H1 (cell line): ENCODE measurements around the gene STX7. TPM values are rescaled to one million over a fixed set of nuclear protein-coding genes. Genes with fewer than 3 reads are reported as not detected.

Experiments
- BRCA1 ChIP-seq: IDR thresholded peaks from 2 replicates; pipeline ENCODE4 v1.6.1; 2012; ENCODE audit warnings: low read depth, low read length, improper control_type of control experiment
- CTCF ChIP-seq, 3 experiments: IDR thresholded peaks; 1 replicate in 2 of 3; 2 replicates in 1 of 3; pipeline versions ENCODE4 v1.5.1 to v1.6.1; 2011; ENCODE audit warnings: low read length in 3 of 3, mild to moderate bottlenecking in 3 of 3, inconsistent platforms in 2 of 3, low read depth in 1 of 3, moderate library complexity in 1 of 3; ENCODE audit not compliant: insufficient read depth in 1 of 3; ENCODE audit errors: control extremely low read depth in 1 of 3
- E2F6 ChIP-seq: IDR thresholded peaks from 2 replicates; pipeline ENCODE4 v1.6.1; 2012; ENCODE audit warnings: inconsistent platforms
- HDAC2 ChIP-seq, 2 experiments: fragments of 300-600 bp in 1 of 2; sonication (generic) in 1 of 2; IDR thresholded peaks; 2 replicates each; pipeline ENCODE4 v1.6.1; 2011 to 2012; ENCODE audit warnings: low read depth in 2 of 2, low read length in 2 of 2, mild to moderate bottlenecking in 2 of 2, moderate library complexity in 2 of 2, borderline replicate concordance in 1 of 2, inconsistent platforms in 1 of 2
- HDAC6 ChIP-seq: IDR thresholded peaks from one replicate; pipeline ENCODE4 v1.7.1; 2012; ENCODE audit warnings: low read depth, mild to moderate bottlenecking, inconsistent platforms, low read length, moderate library complexity
- YY1 ChIP-seq: IDR thresholded peaks from 2 replicates; pipeline ENCODE4 v1.6.1; 2011; ENCODE audit warnings: low read depth, mild to moderate bottlenecking, low read length
- polyA plus RNA-seq, 7 experiments: library from polyadenylated mRNA; depleted of rRNA in 3 of 7; stranded (reverse) in 5 of 7; unstranded in 2 of 7; fragments of >200 nt in 5 of 7; fragments of 200-250 nt in 2 of 7; gene quantifications; 1 replicate in 5 of 7; 2 replicates in 1 of 7; 4 replicates in 1 of 7; pipeline versions ENCODE4 v1.2.1 to v1.2.3, GENCODE V29; 2011 to 2013; ENCODE audit warnings: missing spikeins in 2 of 7, mixed read lengths in 2 of 7
- total RNA-seq: library from RNA; stranded (reverse); fragmentation: NEBNext Ultra II Directional; extraction: Animal tissue kit (Norgen Biotek cat#: 25700); gene quantifications from 2 replicates; pipeline ENCODE4 v1.2.1, GENCODE V29; 2021

STX7 gene
- total and polyA plus RNA-seq, 2 of the 8 experiments (the other 6 are each of a cell fraction or from before 2014, with no cell fraction given): 5.7 to 27.9 TPM

GRCh38 chr6:132494954-132495353, 18.0 kb downstream of the STX7 start (continued):
- TF ChIP-seq HDAC6: no peak
- no peak for TF ChIP-seq BRCA1
- TF ChIP-seq YY1: no peak
- no peak for TF ChIP-seq HDAC2 (IDR thresholded peaks at IDR 0.05; ENCODE audit: borderline replicate concordance in 1 of 2, low read depth in 2 of 2, low read length in 2 of 2)
- TF ChIP-seq E2F6: no peak
- TF ChIP-seq CTCF (IDR thresholded peaks at IDR 0.05; ENCODE audit: control extremely low read depth in 1 of 3, insufficient read depth in 1 of 3, low read depth in 1 of 3, low read length in 3 of 3): no peak
